ENCODE data around the gene POLD2. TPM values are rescaled to one million over a fixed set of nuclear protein-coding genes. Genes with fewer than 3 reads are reported as not detected.

The POLD2 gene
- total RNA-seq, 2 experiments from 2014 or later, result 298 to 305 TPM

GRCh38 chr7:44106311-44107065 is 16.9 kb downstream of the POLD2 start:
- CTCF ChIA-PET, result no interaction called here
- POLR2A ChIA-PET, result interaction anchor here (0.5 to 0.6 kb wide), 2 partner anchors 18 to 508 kb away, joined by 3 read pairs; no protein-coding TSS in a partner anchor

GRCh38 chr7:44105832-44106231 is 17.5 kb downstream of the POLD2 start:
- ChIA-PET CTCF (interaction anchor here (1.0 kb wide), 1 partner anchor 17 kb away, joined by 3 read pairs; the partner anchor contains the start of gene POLD2), POLR2A (interaction anchor here (0.6 to 0.7 kb wide), 2 partner anchors 12 to 18 kb away, joined by 3 read pairs; no protein-coding TSS in a partner anchor)

GRCh38 chr7:44104860-44105771 is 18.2 kb downstream of the POLD2 start:
- CTCF ChIA-PET, result interaction anchor here (1.0 kb wide), 1 partner anchor 18 kb away, joined by 3 read pairs; the partner anchor contains the start of gene POLD2
- POLR2A ChIA-PET, result interaction anchor here (0.7 to 1.6 kb wide), 3 partner anchors 13 to 20 kb away, joined by 3 to 4 read pairs (median 3); no protein-coding TSS in a partner anchor

GRCh38 chr7:44103923-44104859 is 19.2 kb downstream of the POLD2 start, which contains the start of gene AEBP1:
TSS of gene AEBP1 (plus strand) at chr7:44104345. CDS start at chr7:44104666, 321 bp downstream.
- ChIA-PET CTCF (no interaction called here), POLR2A (interaction anchor here (0.7 to 1.6 kb wide), 2 partner anchors 18 to 21 kb away, joined by 3 to 4 read pairs; no protein-coding TSS in a partner anchor)

GRCh38 chr7:44103566-44103922 is 19.8 kb downstream of the POLD2 start:
- ChIA-PET CTCF (no interaction called here), POLR2A (no interaction called here)

- ChIA-PET CTCF (no interaction called here), POLR2A (no interaction called here)
Measured at GRCh38 chr7:44102846-44103565, 20.3 kb downstream of the POLD2 start.

- CTCF ChIA-PET, result no interaction called here
Measured at GRCh38 chr7:44101966-44102845, 21.1 kb downstream of the POLD2 start.

GRCh38 chr7:44101303-44101965 is 21.9 kb downstream of the POLD2 start:
- CTCF ChIA-PET, result no interaction called here
- POLR2A ChIA-PET, result no interaction called here

More at GRCh38 chr7:44101966-44102845, 21.1 kb downstream of the POLD2 start:
- POLR2A ChIA-PET, result no interaction called here

GRCh38 chr7:44100458-44101302 is 22.7 kb downstream of the POLD2 start:
- CTCF ChIA-PET, result no interaction called here

GRCh38 chr7:44099669-44100068 is 23.7 kb downstream of the POLD2 start:
- ChIA-PET POLR2A (no interaction called here), CTCF (no interaction called here)

More at GRCh38 chr7:44100458-44101302, 22.7 kb downstream of the POLD2 start:
- POLR2A ChIA-PET, result no interaction called here

GRCh38 chr7:44098092-44099068 is 25.0 kb downstream of the POLD2 start:
- ChIA-PET CTCF (interaction anchor here (0.6 to 0.9 kb wide), 3 partner anchors 17 to 553 kb away, joined by 3 read pairs; no protein-coding TSS in a partner anchor), POLR2A (no interaction called here)

GRCh38 chr7:44097064-44097932 is 26.1 kb downstream of the POLD2 start:
- CTCF ChIA-PET, result interaction anchor here (0.6 to 0.8 kb wide), 2 partner anchors 365 to 554 kb away, joined by 3 read pairs; no protein-coding TSS in a partner anchor
- POLR2A ChIA-PET, result interaction anchor here (0.5 kb wide), 1 partner anchor 16 kb away, joined by 6 read pairs; no protein-coding TSS in a partner anchor

GRCh38 chr7:44096326-44096881 is 26.9 kb downstream of the POLD2 start:
- ChIA-PET CTCF (no interaction called here), POLR2A (no interaction called here)

GRCh38 chr7:44095781-44096180 is 27.6 kb downstream of the POLD2 start:
- POLR2A ChIA-PET, result no interaction called here
- CTCF ChIA-PET, result no interaction called here
